ENCODE results near the gene ZSCAN31. TPM values are rescaled to one million over a fixed set of nuclear protein-coding genes. Genes with fewer than 3 reads are reported as not detected.

The ZSCAN31 gene
- total and polyA plus RNA-seq, 2 of the 8 experiments (the other 6 are each of a cell fraction or from before 2014, with no cell fraction given), result 1.9 to 7.0 TPM

DNA sequence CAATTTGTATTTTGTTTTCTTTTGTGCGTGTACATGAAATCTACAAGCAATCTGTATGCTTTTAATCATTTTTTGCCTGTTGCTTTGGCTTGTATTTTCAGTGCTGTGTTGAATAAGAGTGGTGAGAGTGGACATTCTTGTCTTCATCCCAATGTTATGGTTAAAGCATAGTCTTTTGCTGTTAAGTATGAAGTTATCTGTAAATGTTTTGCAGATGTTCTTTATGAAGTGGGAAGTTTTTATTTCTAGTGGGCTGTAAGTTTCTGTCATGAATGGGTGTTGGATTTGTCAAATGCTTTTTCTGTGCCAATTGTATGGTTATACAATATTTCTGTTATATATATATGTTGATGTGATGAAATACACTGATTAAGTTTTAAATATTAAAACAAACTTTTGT lies 38.0 kb upstream of the ZSCAN31 start:
- Histone ChIP-seq H2BK15ac (ENCODE audit: low read length) (no peak overlapping the region), H4K20me1 (replicated peaks in 1 of 2; ENCODE audit: control insufficient read depth in 1 of 2, insufficient read depth in 2 of 2, low read length in 2 of 2) (no peaks in the 10 kb centered on the region), H3K23ac (ENCODE audit: insufficient read length) (no peak overlapping the region), H4K8ac (ENCODE audit: extremely low read depth, insufficient read depth, low read length) (no peak overlapping the region), H3K23me2 (ENCODE audit: low read depth, low read length) (no peaks in the 10 kb centered on the region), H4K91ac (replicated peaks; ENCODE audit: insufficient read length, low read length) (no peak overlapping the region), H3K14ac (ENCODE audit: insufficient read length) (no peak overlapping the region), H3K79me2 (ENCODE audit: control insufficient read depth in 1 of 2, insufficient read depth in 2 of 2, low read length in 2 of 2) (no peaks in the 10 kb centered on the region; a peak in 1 of 4 replicates), H2BK12ac (ENCODE audit: low read depth, low read length) (no peak overlapping the region), H3K4me2 (ENCODE audit: insufficient read depth in 1 of 2, low read depth in 2 of 2, low read length in 2 of 2) (no peak overlapping the region), H3K27me3 (replicated peaks in 1 of 4; ENCODE audit: control insufficient read depth in 3 of 4, extremely low read depth in 1 of 4, insufficient read depth in 3 of 4, low read length in 3 of 4) (no peaks in the 10 kb centered on the region), H3K79me1 (ENCODE audit: low read depth, low read length) (no peaks in the 10 kb centered on the region), H3K4ac (replicated peaks; ENCODE audit: insufficient read length, low read depth, low read length) (no peak overlapping the region), H3K9me3 (ENCODE audit: insufficient read depth in 2 of 2, low read depth in 1 of 2, low read length in 1 of 2) (no peaks in the 10 kb centered on the region; a peak in 1 of 4 replicates), H3K36me3 (ENCODE audit: control insufficient read depth in 2 of 4, insufficient read depth in 4 of 4, low read length in 3 of 4) (peaks cover 0 to 7% (median 0%) of the 10 kb centered on the region in 4 experiments; a peak in 1 of 8 replicates), H2AK5ac (ENCODE audit: low read depth, low read length) (no peak overlapping the region), H3K18ac (ENCODE audit: extremely low read depth, low read length) (no peak overlapping the region), H3K27ac (ENCODE audit: low read depth, low read length) (no peak overlapping the region), H4K5ac (ENCODE audit: insufficient read length, low read depth, low read length) (no peak overlapping the region), H3K56ac (replicated peaks; ENCODE audit: insufficient read length, low read depth, low read length) (no peak overlapping the region), H3K4me3 (ENCODE audit: extremely low read depth in 1 of 4, insufficient read depth in 2 of 4, low read depth in 3 of 4, low read length in 4 of 4) (no peak overlapping the region), H2BK5ac (ENCODE audit: low read depth, low read length) (no peak overlapping the region), H3K9ac (replicated peaks in 1 of 4; ENCODE audit: extremely low read depth in 1 of 4, low read depth in 3 of 4, low read length in 3 of 4) (no peak overlapping the region), H3K4me1 (replicated peaks in 1 of 4; ENCODE audit: control insufficient read depth in 3 of 4, insufficient read depth in 4 of 4, low read length in 3 of 4) (peaks cover 0 to 3% (median 0%) of the 10 kb centered on the region in 4 experiments; a peak in 1 of 7 replicates), H2BK120ac (replicated peaks; ENCODE audit: low read depth, low read length) (no peak overlapping the region), H2AFZ (ENCODE audit: low read length) (no peak overlapping the region), H2BK20ac (ENCODE audit: low read length) (no peak overlapping the region)
- CTCF ChIA-PET (ENCODE audit: partially characterized antibody), result no interaction called here
- FAIRE-seq, result no peak
- 89% methylated on average over 1 of the region's 1 CpG; no CpG with 5 or more reads in 1 of the 2 experiments for WGBS, 2 experiments (ENCODE audit: extremely low coverage in 1 of 2, insufficient coverage in 1 of 2, insufficient read length in 1 of 2, insufficient replicate concordance in 2 of 2, low coverage in 1 of 2, low lambda C conversion rate in 2 of 2, missing lambda C conversion rate in 1 of 2)
- POLR2A ChIA-PET (ENCODE audit: partially characterized antibody), result no interaction called here
- DNase-seq (ENCODE audit: low read depth in 1 of 2, low spot score in 2 of 2), result no peak
- no peak for TF ChIP-seq FOSL1 (IDR thresholded peaks at IDR 0.05; ENCODE audit: insufficient read depth, low read depth, low read length)
- TF ChIP-seq ASH2L (IDR thresholded peaks at IDR 0.05; ENCODE audit: low read length), result no peak
- TF ChIP-seq CBX8 (IDR thresholded peaks at IDR 0.05; ENCODE audit: borderline replicate concordance, low read depth, low read length), result no peak
- TF ChIP-seq PHF8 (conservative IDR thresholded peaks at IDR 0.05; ENCODE audit: low read depth, low read length), result no peak
- no peak for TF ChIP-seq NANOG (IDR thresholded peaks at IDR 0.05; ENCODE audit: insufficient read depth, low read depth, low read length, poor library complexity, severe bottlenecking)
- TF ChIP-seq GTF2F1 (IDR thresholded peaks at IDR 0.05; ENCODE audit: borderline replicate concordance, low read depth, low read length), result no peak
- TF ChIP-seq RFX5 (IDR thresholded peaks at IDR 0.05; ENCODE audit: borderline replicate concordance, low read depth, low read length), result no peak
- TF ChIP-seq TAF7 (optimal IDR thresholded peaks at IDR 0.05; ENCODE audit: borderline replicate concordance, low read depth, low read length), result no peak
- TF ChIP-seq KDM1A (IDR thresholded peaks at IDR 0.05; ENCODE audit: borderline replicate concordance, low read length), result no peak
- no peak for TF ChIP-seq JUND (IDR thresholded peaks at IDR 0.05; ENCODE audit: low read length)
- no peak for TF ChIP-seq CBX5 (IDR thresholded peaks at IDR 0.05; ENCODE audit: low read depth, low read length)
- TF ChIP-seq BACH1 (IDR thresholded peaks at IDR 0.05; ENCODE audit: low read length), result no peak
- TF ChIP-seq EZH2 (IDR thresholded peaks at IDR 0.05; ENCODE audit: low read depth, low read length, severe bottlenecking), result no peak
- no peak for TF ChIP-seq TBP (IDR thresholded peaks at IDR 0.05; ENCODE audit: low read depth, low read length)
- TF ChIP-seq GABPA (IDR thresholded peaks at IDR 0.05; ENCODE audit: borderline replicate concordance, insufficient read depth, low read length), result no peak

Data from H1 (cell line).